HG02588 (cell line): ENCODE results near the gene PCSK1N.
"Not testable (repeated sequence)": the region's sequence is repeated elsewhere in the genome, so short reads cannot be mapped to it uniquely, and the experiment has no call there.

ENCODE experiments used
- ATAC-seq: cut with Tn5 transposase; IDR thresholded peaks from one replicate; pipeline ENCODE4 v1.9.1; 2021; ENCODE audit warnings: mild to moderate bottlenecking, moderate library complexity; ENCODE audit not compliant: unreplicated experiment

The PCSK1N gene, protein sequence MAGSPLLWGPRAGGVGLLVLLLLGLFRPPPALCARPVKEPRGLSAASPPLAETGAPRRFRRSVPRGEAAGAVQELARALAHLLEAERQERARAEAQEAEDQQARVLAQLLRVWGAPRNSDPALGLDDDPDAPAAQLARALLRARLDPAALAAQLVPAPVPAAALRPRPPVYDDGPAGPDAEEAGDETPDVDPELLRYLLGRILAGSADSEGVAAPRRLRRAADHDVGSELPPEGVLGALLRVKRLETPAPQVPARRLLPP

DNA sequence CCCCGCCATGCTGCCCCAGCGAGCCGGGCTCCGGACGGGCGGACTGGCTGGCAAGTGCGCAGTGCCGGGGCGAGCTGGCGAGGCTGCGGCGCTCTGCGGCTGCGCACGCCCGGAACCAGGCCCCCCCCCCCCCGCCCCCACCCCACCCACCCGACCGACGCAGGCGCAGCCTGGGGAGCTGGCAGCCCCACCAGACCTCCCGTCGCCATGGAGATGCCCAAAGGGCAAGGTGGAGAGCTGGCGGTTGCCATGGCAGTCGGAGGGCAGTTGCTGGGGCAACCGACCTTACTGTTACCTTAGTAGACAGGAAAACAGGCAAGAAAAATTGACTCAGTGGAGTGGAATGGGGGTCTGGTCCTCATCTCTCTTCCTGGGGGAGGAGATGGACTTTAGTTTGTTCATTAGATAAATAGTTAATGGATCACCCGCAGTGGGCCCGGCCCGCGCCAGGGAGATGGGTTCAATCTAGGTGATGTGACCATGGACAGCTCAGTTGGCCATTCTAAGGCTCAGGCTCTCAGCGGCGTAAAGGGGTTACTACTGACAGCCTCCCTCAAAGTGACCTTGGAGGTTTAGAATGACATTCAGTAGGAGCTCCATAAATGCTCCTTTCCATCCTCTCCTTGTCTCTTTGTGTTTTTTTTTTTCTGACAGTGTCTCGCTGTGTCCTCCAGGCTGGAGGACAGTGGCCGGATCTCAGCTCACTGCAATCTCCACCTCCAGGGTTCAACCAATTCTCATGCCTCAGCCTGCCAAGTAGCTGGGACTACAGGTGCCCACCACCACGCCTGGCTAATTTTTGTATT, at the start of gene PCSK1N:
Gene PCSK1N, minus strand, starts transcription at position 87 of the 806 bp plus-strand sequence. Its CDS starts 78 bp downstream, at position 9.
- no peak for ATAC-seq

DNA sequence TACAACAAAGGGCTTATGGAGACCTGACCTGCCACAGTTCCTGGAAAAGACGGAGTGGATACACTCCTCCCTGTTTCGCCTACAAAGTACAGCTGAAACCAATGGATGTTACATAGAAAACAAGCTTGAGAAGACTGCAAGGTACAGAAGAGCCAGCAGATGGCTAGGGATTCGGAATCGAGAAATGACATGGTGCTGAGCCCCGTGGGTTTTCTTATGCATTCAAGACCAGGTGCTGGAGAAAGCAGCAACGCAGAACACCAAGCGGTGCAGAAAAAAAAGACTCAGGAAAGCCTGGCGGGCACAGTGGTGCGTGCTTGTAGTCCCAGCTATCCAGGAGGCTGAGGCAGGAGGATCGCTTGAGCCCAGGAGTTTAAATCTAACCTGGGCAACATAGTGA, 48.3 kb upstream of the PCSK1N start:
- ATAC-seq, result no peak

DNA sequence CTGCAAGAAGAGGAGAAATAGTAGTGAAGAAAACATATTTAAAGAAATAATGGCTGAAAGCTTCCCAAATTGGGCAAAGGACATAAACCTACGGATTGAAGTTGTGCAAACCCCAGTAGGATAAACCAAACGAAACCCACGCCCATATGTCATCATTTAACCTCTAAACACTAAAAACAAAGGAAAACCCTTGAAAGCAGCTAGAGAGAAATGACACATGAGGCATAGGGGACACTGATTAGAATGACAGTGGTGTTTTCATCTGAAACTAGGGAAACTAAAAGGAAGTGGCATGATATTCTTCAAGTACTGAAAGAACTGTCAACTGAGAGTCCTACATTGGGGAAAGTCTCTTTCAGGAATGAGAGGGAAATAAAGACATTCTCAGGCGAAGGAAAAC, 41.5 kb upstream of the PCSK1N start:
- ATAC-seq, result not testable (repeated sequence)

DNA sequence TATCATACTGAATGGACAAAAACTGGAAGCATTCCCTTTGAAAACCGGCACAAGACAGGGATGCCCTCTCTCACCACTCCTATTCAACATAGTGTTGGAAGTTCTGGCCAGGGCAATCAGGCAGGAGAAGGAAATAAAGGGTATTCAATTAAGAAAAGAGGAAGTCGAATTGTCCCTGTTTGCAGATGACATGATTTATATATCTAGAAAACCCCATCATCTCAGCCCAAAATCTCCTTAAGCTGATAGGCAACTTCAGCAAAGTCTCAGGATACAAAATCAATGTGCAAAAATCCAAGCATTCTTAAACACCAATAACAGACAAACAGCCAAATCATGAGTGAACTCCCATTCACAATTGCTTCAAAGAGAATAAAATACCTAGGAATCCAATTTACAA, 36.6 kb upstream of the PCSK1N start:
- not testable (repeated sequence) for ATAC-seq

DNA sequence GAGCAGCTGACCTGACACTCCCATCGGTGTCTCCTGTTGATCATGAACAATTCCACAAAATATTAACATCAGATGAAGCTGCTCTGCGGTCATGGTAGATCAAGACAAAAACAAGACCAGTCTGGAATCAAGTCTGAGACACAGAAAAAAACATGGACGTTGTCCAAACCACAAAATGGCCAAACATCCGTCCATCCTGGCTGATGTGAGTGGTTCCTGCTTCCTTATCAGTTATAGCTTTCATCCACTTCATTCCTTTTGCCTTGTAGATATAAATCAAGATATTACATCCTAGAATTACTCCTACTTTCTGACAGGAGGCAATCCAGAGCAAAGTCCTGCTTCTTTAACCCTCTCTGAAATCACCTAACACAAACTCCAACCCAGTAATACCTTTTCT, 28.8 kb upstream of the PCSK1N start:
- no peak for ATAC-seq

DNA sequence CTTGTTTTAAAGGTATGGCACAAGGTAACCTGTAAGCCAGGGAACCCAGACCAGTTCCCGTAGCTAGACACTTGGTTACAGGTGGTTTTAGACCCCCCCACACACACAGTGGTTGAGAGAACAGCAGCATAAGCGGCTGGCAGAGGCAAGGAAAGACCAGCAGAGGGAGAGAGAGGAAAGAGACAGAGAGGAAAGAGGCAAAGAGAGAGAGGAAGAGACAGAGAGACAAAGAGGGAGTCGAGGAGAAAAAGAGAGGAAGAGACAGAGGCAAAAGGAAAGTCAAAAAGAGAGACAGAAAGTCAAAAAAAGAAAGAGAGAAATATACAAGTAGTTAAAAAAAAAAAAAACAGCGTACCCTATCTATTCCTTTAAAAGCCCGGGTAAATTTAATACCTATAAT, 19.5 kb upstream of the PCSK1N start:
- no peak for ATAC-seq

DNA sequence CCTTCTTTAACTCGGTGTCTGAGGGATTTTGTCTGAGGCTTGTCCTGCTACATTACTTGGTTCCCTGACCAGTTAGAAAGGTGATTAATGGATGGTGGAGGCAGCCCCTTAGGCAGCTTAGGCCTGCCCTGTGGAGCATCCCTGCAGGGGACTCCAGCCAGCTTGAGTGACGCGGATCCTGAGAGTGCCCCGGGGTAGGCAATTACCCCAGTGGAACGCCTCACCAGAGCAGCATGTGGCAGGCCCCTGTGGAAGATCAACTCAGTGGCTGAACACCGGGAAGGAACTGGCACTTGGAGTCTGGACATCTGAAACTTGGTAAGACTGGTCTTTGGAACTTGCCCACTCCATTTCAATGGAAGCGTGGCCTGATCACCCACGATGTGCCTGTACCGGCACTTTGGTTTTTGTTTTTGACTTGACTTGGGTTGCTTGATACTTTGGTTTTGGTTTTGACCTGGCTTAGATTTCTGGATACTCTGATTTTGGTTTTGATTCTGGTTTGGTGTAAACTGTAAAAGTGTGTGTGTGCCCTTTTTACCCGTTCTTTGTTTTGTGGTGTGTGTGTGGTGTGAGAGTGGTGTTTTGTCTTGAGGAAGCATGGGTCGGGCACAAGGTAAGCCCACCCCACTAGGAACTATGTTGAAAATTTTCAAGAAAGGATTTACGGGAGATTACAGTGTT, 18.9 kb upstream of the PCSK1N start:
- not testable (repeated sequence) for ATAC-seq

DNA sequence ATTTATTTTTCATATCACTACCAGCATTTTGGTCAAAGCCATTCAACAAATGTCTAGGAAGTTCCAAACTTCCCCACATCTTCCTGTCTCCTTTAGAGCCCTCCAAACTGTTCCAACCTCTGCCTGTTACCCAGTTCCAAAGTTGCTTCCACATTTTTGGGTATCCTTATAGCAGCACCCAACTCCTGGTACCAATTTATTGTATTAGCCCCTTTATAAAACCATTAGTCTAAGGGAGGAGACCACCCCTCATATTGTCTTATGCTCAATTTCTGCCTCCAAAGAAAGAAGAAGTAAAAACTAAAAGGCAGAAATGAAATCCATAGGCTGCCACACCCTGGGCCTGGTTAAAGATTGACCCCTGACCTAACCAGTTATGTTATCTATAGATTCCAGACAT, 18.1 kb upstream of the PCSK1N start:
- not testable (repeated sequence) for ATAC-seq

DNA sequence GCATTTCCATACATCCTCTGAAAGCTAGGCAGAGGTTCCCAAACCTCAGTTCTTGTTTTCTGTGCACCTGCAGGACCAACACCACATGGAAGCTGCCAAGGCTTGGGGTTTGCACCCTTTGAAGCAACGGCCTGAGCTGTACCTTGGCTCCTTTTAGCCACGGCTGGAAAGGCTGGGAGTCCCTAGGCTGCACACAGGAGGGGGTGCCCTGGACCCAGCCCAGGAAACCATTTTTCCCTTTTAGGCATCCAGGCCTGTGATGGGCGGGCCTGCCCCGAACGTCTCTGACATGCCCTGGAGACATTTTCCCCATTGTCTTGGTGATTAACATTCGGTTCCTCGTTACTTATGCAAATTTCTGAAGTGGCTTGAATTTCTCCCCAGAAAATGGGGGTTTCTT, 17.4 kb upstream of the PCSK1N start:
- no peak for ATAC-seq

DNA sequence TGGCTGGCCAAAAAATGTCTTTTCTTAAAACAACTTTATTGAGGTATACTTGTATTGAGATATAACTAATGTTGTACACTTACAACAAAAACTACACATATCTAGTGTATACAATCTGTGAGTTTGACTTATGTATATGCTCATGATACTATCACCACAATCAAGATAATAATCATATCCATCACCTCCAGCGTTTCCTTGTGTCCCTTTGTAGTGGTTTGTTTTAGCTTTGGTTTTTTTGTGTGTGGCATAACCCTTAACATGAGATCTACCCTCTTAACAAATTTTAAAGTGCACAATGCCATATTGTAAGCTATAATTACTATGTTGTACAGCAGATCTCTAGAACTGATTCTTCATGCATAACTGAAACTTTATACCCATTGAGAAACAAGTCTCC, 13.4 kb upstream of the PCSK1N start:
- ATAC-seq, result no peak

DNA sequence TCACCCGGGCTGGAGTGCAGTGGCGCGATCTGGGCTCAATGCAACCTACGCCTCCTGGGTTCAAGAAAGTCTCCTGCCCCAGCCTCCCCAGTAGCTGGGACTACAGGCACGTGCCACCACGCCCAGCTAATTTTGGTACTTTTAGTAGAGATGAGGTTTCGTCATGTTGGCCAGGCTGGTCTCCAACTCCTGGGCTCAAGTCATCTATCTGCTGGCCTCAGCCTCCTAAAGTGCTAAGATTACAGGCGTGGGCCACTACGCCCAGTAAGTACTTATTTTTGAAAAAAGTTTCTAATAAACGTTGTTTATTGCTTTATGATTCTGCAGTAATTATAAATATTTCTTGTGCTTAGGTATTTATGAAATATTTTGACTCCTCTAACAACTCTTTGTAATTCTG, 4.3 kb upstream of the PCSK1N start:
- ATAC-seq, result no peak

DNA sequence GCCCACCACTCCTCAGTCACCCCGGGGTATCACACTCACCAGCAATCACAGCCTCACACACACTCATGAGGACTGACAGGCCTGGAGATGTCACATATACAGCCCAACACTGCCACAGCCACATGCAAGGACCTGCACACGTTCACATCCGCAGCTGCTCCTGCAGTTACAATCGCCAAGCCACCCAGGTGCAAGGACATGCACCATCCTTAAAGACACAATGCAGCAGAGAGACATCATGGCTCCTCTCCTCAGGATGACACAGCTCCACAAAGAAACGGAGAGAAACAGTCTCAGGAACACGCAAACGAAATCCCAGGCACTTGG, 1.1 kb downstream of the PCSK1N start:
- ATAC-seq, result no peak

DNA sequence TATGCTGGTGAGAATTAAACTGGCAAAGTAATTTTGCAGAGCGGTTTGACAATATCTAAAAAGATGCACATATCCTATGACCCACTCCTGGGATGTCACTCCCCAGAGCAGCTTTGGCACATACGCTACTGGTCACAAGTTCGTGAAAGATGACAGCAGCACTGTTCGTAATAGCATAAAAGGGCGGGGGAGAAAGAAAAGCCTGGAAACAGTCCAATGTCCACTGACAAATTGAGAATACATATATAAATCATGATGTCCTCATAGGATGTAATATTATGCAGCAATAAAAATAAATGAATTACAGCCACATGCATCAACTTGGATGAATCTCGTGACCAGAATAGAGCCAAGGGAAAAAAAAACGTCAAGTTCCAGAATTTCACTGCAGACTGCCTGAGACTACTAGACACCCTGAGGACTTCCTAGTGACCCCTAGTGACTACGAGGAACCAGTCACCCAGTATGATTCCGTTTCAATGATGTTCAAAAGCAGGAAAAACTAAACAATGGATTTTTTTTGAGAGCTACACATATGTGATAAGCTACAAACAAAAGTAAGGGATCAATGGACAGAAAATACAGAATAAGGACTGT, 1.8 kb downstream of the PCSK1N start:
- ATAC-seq, result no peak

DNA sequence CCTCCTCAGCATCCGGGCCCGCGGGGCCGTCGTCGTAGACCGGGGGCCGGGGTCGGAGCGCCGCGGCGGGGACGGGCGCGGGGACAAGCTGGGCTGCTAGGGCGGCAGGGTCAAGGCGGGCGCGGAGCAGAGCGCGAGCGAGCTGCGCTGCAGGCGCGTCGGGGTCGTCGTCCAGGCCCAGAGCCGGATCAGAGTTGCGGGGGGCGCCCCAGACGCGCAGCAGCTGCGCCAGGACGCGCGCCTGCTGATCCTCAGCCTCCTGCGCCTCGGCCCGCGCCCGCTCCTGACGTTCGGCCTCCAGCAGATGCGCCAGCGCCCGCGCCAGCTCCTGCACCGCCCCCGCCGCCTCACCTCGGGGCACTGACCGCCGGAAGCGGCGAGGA, 3.5 kb downstream of the PCSK1N start:
- ATAC-seq, result no peak

DNA sequence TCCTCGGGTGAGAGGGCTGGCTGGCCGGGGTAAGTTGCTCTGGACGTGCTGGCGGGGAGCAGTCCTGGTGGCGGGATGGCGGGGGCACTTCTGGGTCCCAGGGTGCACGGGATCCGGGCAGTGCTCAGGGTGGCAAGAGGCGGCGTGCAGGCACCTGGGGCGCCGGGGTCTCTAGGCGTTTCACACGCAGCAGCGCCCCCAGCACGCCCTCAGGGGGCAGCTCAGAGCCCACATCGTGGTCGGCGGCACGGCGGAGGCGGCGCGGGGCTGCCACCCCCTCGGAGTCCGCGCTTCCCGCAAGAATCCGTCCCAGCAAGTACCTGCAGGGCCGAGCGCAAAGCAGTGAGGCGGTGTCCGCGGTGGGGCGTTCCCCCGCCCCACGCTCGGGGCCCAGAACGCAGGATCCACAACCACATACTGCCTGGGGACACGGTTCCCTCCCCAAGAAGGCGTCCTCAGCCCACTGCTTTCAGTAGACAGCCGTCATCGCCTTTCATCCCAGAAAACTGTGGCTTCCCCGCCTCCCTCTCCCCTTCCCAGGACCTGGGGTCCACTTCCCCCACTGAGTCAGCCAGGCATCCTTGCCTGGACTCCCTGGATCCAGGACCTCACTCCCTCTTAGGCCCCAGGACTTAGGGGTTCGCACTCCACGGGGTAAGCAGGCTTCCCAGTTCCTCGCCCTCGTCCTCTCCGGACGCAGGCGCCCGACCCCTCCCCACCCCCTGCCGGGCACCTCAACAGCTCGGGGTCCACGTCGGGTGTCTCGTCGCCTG, 4.1 kb downstream of the PCSK1N start:
- no peak for ATAC-seq

DNA sequence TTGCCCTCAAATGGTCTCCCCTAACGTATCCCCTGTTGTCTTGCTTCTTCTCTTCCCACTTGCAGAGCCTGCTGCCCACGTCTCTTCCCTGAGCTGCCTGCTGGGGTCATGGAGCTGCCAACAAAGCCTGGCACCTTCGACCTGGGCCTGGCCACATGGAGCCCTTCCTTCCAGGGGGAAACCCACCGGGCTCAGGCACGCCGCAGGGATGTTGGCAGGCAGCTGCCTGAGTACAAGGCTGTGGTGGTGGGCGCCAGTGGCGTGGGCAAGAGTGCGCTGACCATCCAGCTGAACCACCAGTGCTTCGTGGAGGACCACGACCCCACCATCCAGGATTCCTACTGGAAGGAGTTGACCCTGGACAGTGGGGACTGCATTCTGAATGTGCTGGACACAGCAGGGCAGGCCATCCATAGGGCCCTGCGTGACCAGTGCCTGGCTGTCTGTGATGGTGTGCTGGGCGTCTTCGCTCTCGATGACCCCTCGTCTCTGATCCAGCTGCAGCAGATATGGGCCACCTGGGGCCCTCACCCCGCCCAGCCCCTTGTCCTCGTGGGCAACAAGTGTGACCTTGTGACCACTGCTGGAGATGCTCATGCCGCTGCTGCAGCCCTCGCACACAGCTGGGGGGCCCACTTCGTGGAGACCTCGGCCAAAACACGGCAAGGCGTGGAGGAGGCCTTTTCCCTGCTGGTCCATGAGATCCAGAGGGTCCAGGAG, 6.2 kb downstream of the PCSK1N start:
- ATAC-seq, result no peak

DNA sequence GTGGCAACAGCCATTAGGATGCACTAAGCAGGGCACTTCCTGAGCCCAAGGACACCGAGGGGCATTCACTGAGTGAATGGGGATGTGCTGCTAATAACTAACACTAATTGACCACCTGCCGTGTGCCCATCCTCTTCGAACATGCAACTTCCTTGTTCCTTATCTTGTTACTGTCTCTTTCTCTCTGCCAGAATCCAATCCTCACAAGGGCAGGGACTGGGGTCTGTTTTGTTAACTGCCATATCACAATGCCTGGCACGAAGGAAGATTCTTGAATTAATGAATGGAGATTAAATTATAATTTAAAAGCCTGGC, 7.8 kb downstream of the PCSK1N start:
- ATAC-seq, result no peak

DNA sequence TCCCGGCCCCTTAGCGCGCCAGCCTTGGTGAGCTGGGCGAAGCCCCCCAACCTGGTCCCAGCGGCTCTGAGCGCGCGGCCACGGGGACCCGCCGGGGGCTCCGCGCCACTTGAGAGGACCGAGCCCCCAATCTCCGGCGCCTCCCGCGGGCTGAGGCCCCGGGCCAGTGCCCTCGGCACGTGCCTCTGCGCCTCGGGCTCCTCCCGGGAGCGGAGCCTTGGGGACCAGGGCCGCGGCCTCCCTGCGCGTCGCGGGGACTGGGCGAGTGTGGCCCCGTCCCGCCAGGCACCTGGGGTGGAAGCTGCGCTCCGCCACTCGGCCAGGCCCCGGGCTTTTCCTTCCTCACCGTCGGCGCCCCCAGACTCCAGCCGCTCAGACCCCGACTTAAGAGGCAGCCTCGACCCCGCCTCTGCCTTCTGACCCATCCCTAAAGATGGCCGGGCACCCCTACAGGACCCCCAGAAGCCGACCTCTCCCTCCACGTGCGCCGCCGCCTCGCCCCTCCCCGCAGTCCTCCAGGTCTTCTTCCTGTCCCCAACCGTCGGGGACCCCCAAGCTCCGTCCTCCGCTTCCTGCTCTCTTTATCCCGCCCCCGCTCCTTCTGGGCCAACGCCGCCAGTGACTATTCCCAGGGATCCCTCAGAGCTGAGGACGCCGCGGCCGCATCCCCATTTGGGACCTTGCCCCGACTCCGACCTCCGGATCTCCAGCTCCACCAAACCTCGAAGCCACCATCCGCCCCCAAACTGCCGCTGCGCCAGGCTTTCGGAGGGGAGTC, 8.3 kb downstream of the PCSK1N start:
- ATAC-seq, result no peak

DNA sequence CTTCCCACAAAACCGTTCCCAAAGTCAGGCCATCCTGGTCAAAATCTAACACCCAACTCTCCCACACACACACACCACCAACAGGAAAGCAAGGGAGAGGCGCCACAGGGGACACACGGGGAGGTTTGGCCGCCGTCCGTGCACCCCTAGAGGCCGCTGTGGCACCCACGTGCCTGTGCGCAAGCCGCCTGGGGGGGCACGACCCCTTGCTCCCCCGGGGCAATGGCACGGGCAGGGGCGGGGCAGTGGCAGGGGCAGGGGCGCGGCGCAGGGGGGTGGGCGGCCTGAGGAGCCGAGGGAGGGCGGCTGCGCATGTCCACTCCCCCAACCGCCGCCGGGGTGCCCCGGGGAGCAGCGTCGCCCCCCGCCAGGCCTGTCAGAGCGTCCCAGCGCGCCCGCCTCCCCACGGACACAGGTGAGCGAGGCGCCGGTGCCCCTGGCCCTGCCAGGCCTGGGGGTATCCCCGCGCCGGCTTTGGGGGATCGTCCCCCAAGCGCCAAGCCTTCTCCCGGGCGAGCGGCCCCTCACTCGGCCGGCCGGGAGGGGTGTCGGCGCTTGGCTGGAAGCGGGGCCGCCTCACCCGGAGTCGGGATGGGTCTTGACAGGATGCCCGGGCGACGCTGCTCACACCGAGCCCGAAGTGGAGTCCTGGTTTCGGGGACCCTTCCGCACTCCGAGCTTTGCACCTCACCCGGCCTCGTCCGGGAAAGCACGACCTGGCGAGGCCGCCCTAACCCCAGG, 9.1 kb downstream of the PCSK1N start, which contains the start of gene ERAS:
Gene ERAS, plus strand, starts transcription at position 379 of the 741 bp plus-strand sequence. CDS start 2,611 bp downstream, outside the sequence.
- ATAC-seq, result no peak
